ENCODE measurements around the gene NYNRIN.
"Not testable (repeated sequence)": the region's sequence is repeated elsewhere in the genome, so short reads cannot be mapped to it uniquely, and the experiment has no call there.

Gene NYNRIN

GRCh38 chr14:24398653-24399446, at the start of gene NYNRIN:
NYNRIN (plus strand) TSS chr14:24399003; CDS start chr14:24399247, 244 bp downstream.
- Histone ChIP-seq H3K4me1 (ENCODE audit: control insufficient read depth, insufficient read depth, low read length) (peaks cover 33% of the 10 kb centered on the region), H3K9ac (ENCODE audit: low read length) (peak within 1 kb of the TSS; percentile 50), H3K9me3 (ENCODE audit: control insufficient read depth, insufficient read depth, low read depth, low read length) (no peaks in the 10 kb centered on the region), H3K27me3 (ENCODE audit: control insufficient read depth, insufficient read depth, low read length) (peaks cover 10% of the 10 kb centered on the region; the same call in 1 of the 2 replicates), H3K4me3 (ENCODE audit: low read depth, low read length) (peak within 1 kb of the TSS; percentile 60), H3K27ac (ENCODE audit: low read depth, low read length) (no peak within 1 kb of the TSS), H3K36me3 (ENCODE audit: control insufficient read depth, insufficient read depth, low read length) (no peaks in the 10 kb centered on the region)

GRCh38 chr14:24349742-24350141, 49.1 kb upstream of the NYNRIN start:
- no peak overlapping the region for H3K27ac ChIP-seq (ENCODE audit: low read depth, low read length)
- H3K4me1 ChIP-seq (ENCODE audit: control insufficient read depth, insufficient read depth, low read length) = no peaks in the 10 kb centered on the region
- H3K9me3 ChIP-seq (ENCODE audit: control insufficient read depth, insufficient read depth, low read depth, low read length) = no peaks in the 10 kb centered on the region
- no peaks in the 10 kb centered on the region for H3K36me3 ChIP-seq (ENCODE audit: control insufficient read depth, insufficient read depth, low read length)
- H3K9ac ChIP-seq (ENCODE audit: low read length) = no peak overlapping the region
- peaks cover 70% of the 10 kb centered on the region for H3K27me3 ChIP-seq (ENCODE audit: control insufficient read depth, insufficient read depth, low read length)
- H3K4me3 ChIP-seq (ENCODE audit: low read depth, low read length) = no peak overlapping the region

GRCh38 chr14:24351517-24351916, 47.3 kb upstream of the NYNRIN start:
- H3K4me3 ChIP-seq (ENCODE audit: low read depth, low read length) = no peak overlapping the region
- H3K27ac ChIP-seq (ENCODE audit: low read depth, low read length) = no peak overlapping the region
- H3K9me3 ChIP-seq (ENCODE audit: control insufficient read depth, insufficient read depth, low read depth, low read length) = no peaks in the 10 kb centered on the region

GRCh38 chr14:24353559-24354481, 45.0 kb upstream of the NYNRIN start:
- Histone ChIP-seq H3K27me3 (ENCODE audit: control insufficient read depth, insufficient read depth, low read length) (peaks cover 50% of the 10 kb centered on the region), H3K36me3 (ENCODE audit: control insufficient read depth, insufficient read depth, low read length) (no peaks in the 10 kb centered on the region), H3K4me3 (ENCODE audit: low read depth, low read length) (no peak overlapping the region), H3K9me3 (ENCODE audit: control insufficient read depth, insufficient read depth, low read depth, low read length) (no peaks in the 10 kb centered on the region), H3K27ac (ENCODE audit: low read depth, low read length) (no peak overlapping the region), H3K9ac (ENCODE audit: low read length) (no peak overlapping the region), H3K4me1 (ENCODE audit: control insufficient read depth, insufficient read depth, low read length) (no peaks in the 10 kb centered on the region)

More at GRCh38 chr14:24351517-24351916, 47.3 kb upstream of the NYNRIN start:
- H3K27me3 ChIP-seq (ENCODE audit: control insufficient read depth, insufficient read depth, low read length) = peaks cover 63% of the 10 kb centered on the region
- H3K36me3 ChIP-seq (ENCODE audit: control insufficient read depth, insufficient read depth, low read length) = no peaks in the 10 kb centered on the region
- H3K4me1 ChIP-seq (ENCODE audit: control insufficient read depth, insufficient read depth, low read length) = no peaks in the 10 kb centered on the region
- no peak overlapping the region for H3K9ac ChIP-seq (ENCODE audit: low read length)

GRCh38 chr14:24354482-24354825, 44.3 kb upstream of the NYNRIN start:
- H3K27ac ChIP-seq (ENCODE audit: low read depth, low read length); H3K9ac ChIP-seq (ENCODE audit: low read length); H3K4me1 ChIP-seq (ENCODE audit: control insufficient read depth, insufficient read depth, low read length); H3K4me3 ChIP-seq (ENCODE audit: low read depth, low read length); H3K9me3 ChIP-seq (ENCODE audit: control insufficient read depth, insufficient read depth, low read depth, low read length); H3K36me3 ChIP-seq (ENCODE audit: control insufficient read depth, insufficient read depth, low read length): not testable (repeated sequence)
- peaks cover 46% of the 10 kb centered on the region for H3K27me3 ChIP-seq (ENCODE audit: control insufficient read depth, insufficient read depth, low read length)

GRCh38 chr14:24355009-24355408, 43.8 kb upstream of the NYNRIN start:
- H3K4me1 ChIP-seq (ENCODE audit: control insufficient read depth, insufficient read depth, low read length) = no peaks in the 10 kb centered on the region
- H3K36me3 ChIP-seq (ENCODE audit: control insufficient read depth, insufficient read depth, low read length) = no peaks in the 10 kb centered on the region
- peaks cover 40% of the 10 kb centered on the region for H3K27me3 ChIP-seq (ENCODE audit: control insufficient read depth, insufficient read depth, low read length)
- no peak overlapping the region for H3K4me3 ChIP-seq (ENCODE audit: low read depth, low read length)
- no peaks in the 10 kb centered on the region for H3K9me3 ChIP-seq (ENCODE audit: control insufficient read depth, insufficient read depth, low read depth, low read length)
- H3K9ac ChIP-seq (ENCODE audit: low read length) = no peak overlapping the region
- H3K27ac ChIP-seq (ENCODE audit: low read depth, low read length) = no peak overlapping the region

- no peak overlapping the region for H3K9ac ChIP-seq (ENCODE audit: low read length)
- peaks cover 31% of the 10 kb centered on the region for H3K27me3 ChIP-seq (ENCODE audit: control insufficient read depth, insufficient read depth, low read length)
- no peak overlapping the region for H3K27ac ChIP-seq (ENCODE audit: low read depth, low read length)
- H3K4me3 ChIP-seq (ENCODE audit: low read depth, low read length) = no peak overlapping the region
- no peaks in the 10 kb centered on the region for H3K9me3 ChIP-seq (ENCODE audit: control insufficient read depth, insufficient read depth, low read depth, low read length)
- H3K4me1 ChIP-seq (ENCODE audit: control insufficient read depth, insufficient read depth, low read length) = no peaks in the 10 kb centered on the region
- no peaks in the 10 kb centered on the region for H3K36me3 ChIP-seq (ENCODE audit: control insufficient read depth, insufficient read depth, low read length)
Measured at GRCh38 chr14:24356208-24356607, 42.6 kb upstream of the NYNRIN start.

- no peaks in the 10 kb centered on the region for H3K36me3 ChIP-seq (ENCODE audit: control insufficient read depth, insufficient read depth, low read length)
- no peaks in the 10 kb centered on the region for H3K9me3 ChIP-seq (ENCODE audit: control insufficient read depth, insufficient read depth, low read depth, low read length)
- H3K4me3 ChIP-seq (ENCODE audit: low read depth, low read length) = no peak overlapping the region
- no peak overlapping the region for H3K27ac ChIP-seq (ENCODE audit: low read depth, low read length)
- no peak overlapping the region for H3K9ac ChIP-seq (ENCODE audit: low read length)
- H3K27me3 ChIP-seq (ENCODE audit: control insufficient read depth, insufficient read depth, low read length) = peaks cover 14% of the 10 kb centered on the region
- H3K4me1 ChIP-seq (ENCODE audit: control insufficient read depth, insufficient read depth, low read length) = no peaks in the 10 kb centered on the region
Measured at GRCh38 chr14:24360281-24360680, 38.5 kb upstream of the NYNRIN start.

- Histone ChIP-seq H3K27ac (ENCODE audit: low read depth, low read length) (no peak overlapping the region), H3K4me3 (ENCODE audit: low read depth, low read length) (no peak overlapping the region), H3K4me1 (ENCODE audit: control insufficient read depth, insufficient read depth, low read length) (peaks cover 4% of the 10 kb centered on the region; the same call in 1 of the 2 replicates), H3K9me3 (ENCODE audit: control insufficient read depth, insufficient read depth, low read depth, low read length) (no peaks in the 10 kb centered on the region), H3K9ac (ENCODE audit: low read length) (no peak overlapping the region), H3K27me3 (ENCODE audit: control insufficient read depth, insufficient read depth, low read length) (peaks cover 14% of the 10 kb centered on the region), H3K36me3 (ENCODE audit: control insufficient read depth, insufficient read depth, low read length) (no peaks in the 10 kb centered on the region)
Measured at GRCh38 chr14:24361326-24361725, 37.5 kb upstream of the NYNRIN start.

- H3K27me3 ChIP-seq (ENCODE audit: control insufficient read depth, insufficient read depth, low read length) = peaks cover 14% of the 10 kb centered on the region
- peaks cover 4% of the 10 kb centered on the region; the same call in 1 of the 2 replicates for H3K4me1 ChIP-seq (ENCODE audit: control insufficient read depth, insufficient read depth, low read length)
- H3K27ac ChIP-seq (ENCODE audit: low read depth, low read length) = no peak overlapping the region
- H3K36me3 ChIP-seq (ENCODE audit: control insufficient read depth, insufficient read depth, low read length) = no peaks in the 10 kb centered on the region
- no peak overlapping the region for H3K4me3 ChIP-seq (ENCODE audit: low read depth, low read length)
- H3K9ac ChIP-seq (ENCODE audit: low read length) = no peak overlapping the region
- no peaks in the 10 kb centered on the region for H3K9me3 ChIP-seq (ENCODE audit: control insufficient read depth, insufficient read depth, low read depth, low read length)
Measured at GRCh38 chr14:24362241-24362960, 36.4 kb upstream of the NYNRIN start.

Data from HUES6 (cell line).